IPS-NIHi7 (cell line): Measurements from ENCODE around the gene GRAMD1A.
"Not testable (repeated sequence)": the region's sequence is repeated elsewhere in the genome, so short reads cannot be mapped to it uniquely, and the experiment has no call there.

ENCODE experiments used
- DNase-seq: peaks from one replicate; pipeline ENCODE4 v3.0.0; 2012; ENCODE audit warnings: mixed read lengths; ENCODE audit errors: extremely low spot score

The GRAMD1A gene

GRCh38 chr19:34976611-34977010, 23.5 kb upstream of the GRAMD1A start:
- DNase-seq, result no peak

DNA sequence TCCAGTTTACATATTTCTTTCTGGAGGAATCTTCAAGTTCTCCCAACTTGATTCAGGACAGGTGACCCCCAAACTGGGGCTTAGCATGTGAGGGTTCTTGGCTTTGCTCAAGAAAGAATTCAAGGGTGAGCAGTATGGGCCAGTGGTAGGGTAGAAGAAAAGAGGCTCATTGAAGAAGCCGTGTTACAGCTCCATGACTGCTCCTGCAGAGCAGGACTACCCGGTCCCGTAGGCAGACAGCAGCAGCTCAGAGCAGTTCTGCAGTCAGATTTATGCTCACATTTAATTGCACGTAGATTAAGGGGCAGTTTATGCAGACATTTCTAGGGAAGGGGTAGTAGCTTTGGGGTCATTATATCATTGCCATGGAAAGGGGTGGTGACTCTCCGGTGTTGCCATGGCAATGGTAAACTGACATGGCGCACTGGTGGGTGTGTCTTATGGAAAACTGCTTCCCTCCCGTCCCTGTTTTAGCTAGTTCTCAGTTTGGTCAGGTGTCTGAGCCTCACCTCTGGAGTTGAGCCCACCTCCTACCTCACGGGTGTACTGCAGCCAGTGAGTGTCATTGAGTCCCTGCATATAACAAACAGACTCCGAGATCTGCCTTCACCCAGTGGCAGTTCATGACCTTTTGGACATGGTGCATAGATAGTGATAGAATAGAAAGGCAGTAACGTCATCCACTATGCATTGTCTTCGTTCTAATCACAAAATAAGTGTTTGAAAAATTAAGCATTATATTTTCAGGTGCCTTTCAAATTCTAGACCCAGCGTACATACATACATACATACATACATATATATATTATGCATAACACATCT, 20.1 kb upstream of the GRAMD1A start:
- no peak for DNase-seq

- DNase-seq, result no peak
Observed at GRCh38 chr19:34982275-34982674, 17.8 kb upstream of the GRAMD1A start.

DNA sequence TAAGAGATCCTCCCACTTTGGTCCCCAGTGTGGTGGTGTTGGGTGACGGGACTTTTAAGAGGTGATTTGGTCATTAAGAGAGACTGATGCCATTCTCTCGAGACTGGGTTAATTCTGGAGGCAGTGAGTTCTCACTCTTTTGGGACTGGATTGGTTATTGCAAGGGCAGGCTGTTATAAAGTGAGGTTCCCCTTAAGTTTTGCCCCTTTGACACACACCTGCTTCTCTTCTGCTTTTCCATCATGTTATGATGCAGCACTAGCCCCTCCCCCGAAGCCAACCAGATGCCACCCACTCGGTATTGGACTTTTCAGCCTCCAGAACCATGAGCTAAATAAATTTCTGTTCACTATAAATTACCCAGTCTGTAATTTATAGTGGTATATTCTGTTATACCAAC, 16.3 kb upstream of the GRAMD1A start:
- no peak for DNase-seq

GRCh38 chr19:34984287-34984686, 15.8 kb upstream of the GRAMD1A start:
- no peak for DNase-seq

GRCh38 chr19:34985249-34986022, 14.7 kb upstream of the GRAMD1A start:
- DNase-seq, result peak; percentile 62

- DNase-seq, result no peak
Observed at GRCh38 chr19:34988119-34988518, 12.0 kb upstream of the GRAMD1A start.

DNA sequence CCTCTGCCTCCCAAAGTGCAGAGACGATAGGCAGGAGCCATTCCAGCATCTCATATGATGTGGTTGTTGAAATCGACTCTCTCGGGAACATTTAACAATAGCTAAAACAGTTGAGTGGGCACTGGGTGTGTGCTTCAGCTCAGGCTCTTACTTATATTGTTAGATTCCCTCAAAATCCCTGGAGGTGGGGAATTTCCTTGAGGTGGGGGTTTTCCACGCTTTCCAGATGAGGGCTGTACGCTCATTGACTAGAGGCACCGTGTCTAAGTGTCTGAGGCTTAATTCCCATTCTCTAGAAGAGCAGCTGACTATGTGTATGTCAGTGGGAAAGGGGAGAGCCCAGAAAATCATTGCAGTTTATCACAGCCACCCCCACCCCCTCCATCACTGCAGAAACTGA, 10.8 kb upstream of the GRAMD1A start:
- DNase-seq, result no peak

DNA sequence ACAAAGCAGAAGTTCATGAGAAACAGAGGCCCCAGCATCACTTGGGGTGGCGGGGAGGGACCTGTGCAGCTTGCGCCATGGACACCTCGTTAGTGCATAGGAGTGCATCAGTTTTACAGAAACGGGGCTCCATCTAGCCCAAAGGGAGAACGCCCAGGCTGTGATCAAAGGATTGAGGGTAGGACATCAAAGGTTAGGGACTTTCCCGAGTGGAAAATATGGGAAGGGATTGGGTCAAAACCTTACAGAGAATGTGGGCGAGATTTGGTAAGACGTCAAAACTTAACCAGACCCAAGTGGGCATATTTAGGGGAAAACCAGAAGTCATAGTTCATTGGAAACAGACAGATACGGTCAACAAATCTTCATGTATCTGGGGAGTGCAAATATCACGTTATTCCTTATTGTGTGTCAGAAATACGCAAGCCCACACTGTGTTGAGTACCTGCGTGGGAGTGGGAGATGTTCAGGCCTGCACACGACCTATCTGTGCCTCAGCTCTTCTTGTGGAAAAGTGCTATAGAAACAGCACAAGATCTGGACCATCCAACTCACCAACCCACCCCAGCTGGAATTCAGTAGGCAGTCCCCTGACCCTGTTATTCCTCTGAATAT, 9.4 kb upstream of the GRAMD1A start:
- DNase-seq, result no peak

GRCh38 chr19:34991542-34992333, 8.4 kb upstream of the GRAMD1A start:
- no peak for DNase-seq

- DNase-seq, result not testable (repeated sequence)
Observed at GRCh38 chr19:34992582-34992981, 7.5 kb upstream of the GRAMD1A start.

DNA sequence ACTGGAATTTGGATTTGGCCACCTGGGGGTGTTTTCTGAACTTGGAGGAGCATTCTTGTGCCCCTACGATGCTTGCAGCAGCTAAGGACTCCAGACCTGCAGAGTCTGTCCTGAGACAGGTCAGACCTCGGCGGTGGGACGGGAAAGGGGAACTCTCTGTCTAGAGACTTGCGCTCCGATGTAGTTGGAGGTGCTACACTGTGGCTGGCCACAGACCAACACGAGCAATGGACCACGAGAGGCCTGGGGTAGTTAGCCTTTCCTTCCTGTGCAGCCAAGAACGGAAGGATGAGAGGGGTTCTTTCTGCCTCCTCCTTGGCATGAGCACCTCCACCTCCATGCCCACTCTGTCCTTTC, 5.9 kb upstream of the GRAMD1A start:
- DNase-seq, result no peak

GRCh38 chr19:34994643-34995541, 5.2 kb upstream of the GRAMD1A start:
- no peak for DNase-seq

DNA sequence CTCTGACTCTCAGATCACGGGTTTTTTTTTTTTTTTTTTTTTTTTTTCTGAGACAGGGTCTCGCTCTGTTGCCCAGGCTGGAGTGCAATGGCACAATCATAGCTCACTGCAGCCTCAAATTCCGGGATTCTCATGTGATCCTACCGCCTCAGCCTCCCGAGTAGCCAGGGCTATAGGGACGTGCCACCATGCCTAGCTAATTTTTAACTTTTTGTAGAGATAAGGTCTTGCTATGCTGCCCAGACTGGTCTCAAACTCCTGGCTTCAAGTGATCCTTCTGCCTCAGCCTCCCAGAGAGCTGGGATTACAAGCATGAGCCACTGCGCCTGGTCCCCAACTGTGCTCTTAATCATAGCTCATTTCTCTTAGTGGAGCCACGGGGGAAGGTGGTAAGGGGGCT, 4.6 kb upstream of the GRAMD1A start:
- no peak for DNase-seq

DNA sequence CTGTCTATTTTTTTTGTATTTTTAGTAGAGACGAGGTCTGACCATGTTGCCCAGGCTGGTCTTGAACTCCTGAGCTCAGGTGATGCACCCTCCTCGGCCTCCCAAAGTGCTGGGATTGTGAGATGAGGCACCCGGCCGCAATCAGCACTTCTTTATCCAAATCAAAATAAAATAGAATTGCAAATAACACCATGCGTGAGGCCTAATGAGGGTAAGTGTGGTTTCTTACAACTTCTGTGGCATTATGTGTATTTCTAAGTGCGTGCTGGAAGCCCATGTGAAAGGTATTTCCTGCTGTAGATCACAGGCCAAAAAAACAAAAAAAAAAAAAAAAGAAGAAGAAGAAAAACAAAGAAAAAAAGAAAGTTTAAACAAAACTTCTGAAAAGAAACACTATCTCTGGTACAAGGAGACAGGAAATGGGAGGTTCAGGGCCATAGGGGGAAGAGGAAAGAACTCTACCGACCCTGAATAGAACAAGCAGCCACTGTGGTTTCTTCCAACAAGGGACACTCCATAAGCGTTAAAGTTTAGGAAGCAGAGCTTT, 3.0 kb upstream of the GRAMD1A start:
- no peak for DNase-seq

DNA sequence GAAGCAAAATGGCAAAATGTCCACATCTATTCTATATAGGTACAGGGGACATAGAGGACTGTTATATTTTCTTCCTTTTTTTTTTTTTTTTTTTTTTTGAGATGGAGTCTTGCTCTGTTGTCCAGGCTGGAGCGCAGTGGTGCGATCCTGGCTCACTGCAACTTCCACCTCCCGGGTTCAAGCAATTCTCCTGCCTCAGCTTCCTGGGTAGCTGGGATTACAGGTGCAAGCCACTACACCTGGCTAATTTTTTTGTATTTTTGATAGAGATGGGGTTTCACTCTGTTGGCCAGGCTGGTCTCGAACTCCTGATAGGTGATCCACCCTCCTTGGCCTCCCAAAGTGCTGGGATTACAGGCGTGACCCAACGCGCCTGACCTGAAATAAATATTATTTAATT, 1.9 kb upstream of the GRAMD1A start:
- DNase-seq, result not testable (repeated sequence)

DNA sequence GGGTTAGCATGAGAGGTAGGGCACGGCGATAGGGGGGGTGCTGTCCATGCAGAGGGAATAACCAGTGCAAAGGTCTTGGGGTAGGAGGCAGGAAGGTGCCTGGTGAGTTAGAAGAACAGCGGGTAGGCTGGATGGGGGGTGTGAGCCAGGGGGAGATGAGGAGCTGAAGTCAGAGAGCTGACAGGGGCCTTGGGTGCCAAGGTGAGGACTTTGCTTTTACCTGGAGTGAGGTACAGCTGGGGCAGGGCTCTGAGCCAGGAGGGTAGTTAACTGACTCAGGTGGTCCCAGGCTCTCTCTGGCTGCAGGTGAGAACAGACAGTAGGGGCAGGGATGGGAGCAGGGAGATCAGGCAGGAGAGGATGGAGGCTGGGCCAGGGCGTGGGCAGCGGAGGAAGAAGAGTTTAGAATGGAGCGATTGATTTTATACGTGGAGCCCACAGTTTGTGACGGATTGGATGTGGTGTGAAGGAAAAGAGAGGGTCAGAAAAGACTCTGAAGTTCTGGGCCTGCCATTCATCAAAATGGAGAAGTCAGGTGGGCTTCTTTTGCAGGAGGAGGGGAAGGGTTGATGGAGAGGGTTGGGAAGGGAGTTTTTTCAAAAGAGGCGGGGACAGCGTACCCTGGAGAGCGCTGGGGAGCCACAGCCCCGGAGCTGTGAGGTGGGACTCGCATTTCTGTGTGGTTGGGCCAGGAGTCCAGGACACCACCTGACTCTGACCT, 1.2 kb upstream of the GRAMD1A start:
- peak; percentile 81 for DNase-seq

- DNase-seq, result no peak
Observed at GRCh38 chr19:35000338-35000646, 169 bp downstream of the GRAMD1A start.

DNA sequence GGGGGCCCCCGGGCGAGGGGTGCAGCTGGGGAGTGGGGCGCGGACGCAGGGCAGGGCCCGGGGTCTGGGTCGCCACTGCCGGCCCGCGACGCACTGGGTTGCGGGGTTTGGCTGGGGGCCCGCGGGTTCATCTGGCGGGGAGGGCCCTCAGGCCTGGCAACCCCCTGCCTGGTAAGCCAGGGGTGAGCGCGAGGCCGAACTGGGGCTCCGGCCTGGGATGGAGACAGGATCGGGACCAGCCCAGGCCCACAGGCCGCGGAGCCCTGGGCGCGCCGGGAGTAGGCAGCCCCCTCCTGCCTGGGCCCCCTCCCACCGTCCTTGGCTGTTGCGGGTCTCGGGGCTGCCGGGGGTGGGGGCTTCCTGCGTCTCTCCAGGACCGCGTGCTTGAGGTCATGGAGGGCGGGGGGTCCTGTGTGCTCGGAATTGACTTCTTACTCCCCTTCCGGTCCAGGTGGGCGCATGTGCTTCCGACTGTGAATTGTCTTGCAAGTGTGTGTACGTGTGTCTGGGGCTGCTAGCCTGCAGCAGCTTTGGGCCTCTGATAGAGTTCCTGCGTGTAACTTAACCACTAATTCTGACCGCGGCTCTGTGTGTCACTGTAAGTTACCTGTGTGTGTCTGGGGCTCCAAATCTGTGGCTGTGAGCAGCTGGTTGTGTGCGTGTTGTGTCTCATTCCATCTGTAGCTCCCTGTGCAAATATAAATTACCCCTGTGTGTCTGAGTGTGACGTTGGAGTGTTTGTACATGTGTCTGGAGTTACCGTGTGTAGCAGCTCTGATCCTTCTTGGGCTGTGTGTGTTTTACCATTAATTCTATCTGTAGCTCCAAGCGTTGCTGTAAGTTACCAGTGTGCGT, 751 bp downstream of the GRAMD1A start:
- peak; percentile 35 for DNase-seq
